ENCODE results near the gene GLDN.

DNA sequence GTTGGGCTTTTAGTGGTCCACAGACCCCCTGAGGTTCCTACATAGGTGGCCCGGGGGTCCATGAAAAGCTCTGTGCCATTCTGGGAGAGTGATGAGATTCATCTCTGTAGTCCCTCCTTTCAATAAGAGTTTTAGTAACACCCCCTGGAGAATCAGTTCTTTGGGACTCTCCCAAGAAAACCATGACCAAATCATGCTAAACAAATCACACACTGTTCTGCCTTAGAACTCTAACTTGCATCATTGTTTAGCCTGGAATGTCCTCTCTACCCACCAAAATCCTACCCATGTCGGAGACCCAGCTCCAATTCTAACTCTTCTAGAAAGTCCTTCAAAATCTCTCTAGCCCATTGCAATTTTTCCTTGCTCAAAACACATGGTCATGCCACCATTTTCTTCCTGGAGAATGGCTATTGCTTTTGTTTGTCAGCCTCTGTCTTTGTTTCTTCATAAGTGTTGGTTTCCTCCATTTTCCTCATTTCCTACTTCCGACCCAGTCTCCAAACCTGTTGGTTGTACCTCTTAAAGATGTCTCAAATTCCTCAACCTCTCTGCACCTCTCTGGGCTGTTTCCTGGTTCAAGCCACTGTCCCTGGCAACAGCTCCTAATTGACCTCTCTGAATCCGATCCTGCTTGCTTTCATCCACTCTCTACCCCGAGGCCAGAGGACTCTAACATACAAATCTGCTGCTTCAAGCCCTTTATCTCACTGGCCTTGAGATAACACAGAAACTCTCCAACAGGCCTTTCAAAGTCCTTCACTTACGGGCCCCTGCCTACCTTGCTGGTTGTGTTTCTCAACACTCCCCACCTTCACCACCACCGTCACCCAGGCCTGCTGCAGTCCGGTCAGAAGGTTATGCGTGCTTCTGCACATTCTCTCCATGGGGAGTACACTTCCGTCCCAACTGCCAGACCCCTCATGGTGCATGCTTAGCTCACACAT lies 26.8 kb upstream of the GLDN start:
- TF ChIP-seq, protein P1, sequence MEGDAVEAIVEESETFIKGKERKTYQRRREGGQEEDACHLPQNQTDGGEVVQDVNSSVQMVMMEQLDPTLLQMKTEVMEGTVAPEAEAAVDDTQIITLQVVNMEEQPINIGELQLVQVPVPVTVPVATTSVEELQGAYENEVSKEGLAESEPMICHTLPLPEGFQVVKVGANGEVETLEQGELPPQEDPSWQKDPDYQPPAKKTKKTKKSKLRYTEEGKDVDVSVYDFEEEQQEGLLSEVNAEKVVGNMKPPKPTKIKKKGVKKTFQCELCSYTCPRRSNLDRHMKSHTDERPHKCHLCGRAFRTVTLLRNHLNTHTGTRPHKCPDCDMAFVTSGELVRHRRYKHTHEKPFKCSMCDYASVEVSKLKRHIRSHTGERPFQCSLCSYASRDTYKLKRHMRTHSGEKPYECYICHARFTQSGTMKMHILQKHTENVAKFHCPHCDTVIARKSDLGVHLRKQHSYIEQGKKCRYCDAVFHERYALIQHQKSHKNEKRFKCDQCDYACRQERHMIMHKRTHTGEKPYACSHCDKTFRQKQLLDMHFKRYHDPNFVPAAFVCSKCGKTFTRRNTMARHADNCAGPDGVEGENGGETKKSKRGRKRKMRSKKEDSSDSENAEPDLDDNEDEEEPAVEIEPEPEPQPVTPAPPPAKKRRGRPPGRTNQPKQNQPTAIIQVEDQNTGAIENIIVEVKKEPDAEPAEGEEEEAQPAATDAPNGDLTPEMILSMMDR (IDR thresholded peaks at IDR 0.05): no peak
- no peak for TF ChIP-seq POLR2AphosphoS5 (IDR thresholded peaks at IDR 0.05; ENCODE audit: insufficient read depth in 1 of 2, low read depth in 1 of 2)

Measured in vagina (tissue), 2 donors.